Measurements from ENCODE around the gene SUPT20HL1.
"Not testable (repeated sequence)": the region's sequence is repeated elsewhere in the genome, so short reads cannot be mapped to it uniquely, and the experiment has no call there.

The SUPT20HL1 gene

DNA sequence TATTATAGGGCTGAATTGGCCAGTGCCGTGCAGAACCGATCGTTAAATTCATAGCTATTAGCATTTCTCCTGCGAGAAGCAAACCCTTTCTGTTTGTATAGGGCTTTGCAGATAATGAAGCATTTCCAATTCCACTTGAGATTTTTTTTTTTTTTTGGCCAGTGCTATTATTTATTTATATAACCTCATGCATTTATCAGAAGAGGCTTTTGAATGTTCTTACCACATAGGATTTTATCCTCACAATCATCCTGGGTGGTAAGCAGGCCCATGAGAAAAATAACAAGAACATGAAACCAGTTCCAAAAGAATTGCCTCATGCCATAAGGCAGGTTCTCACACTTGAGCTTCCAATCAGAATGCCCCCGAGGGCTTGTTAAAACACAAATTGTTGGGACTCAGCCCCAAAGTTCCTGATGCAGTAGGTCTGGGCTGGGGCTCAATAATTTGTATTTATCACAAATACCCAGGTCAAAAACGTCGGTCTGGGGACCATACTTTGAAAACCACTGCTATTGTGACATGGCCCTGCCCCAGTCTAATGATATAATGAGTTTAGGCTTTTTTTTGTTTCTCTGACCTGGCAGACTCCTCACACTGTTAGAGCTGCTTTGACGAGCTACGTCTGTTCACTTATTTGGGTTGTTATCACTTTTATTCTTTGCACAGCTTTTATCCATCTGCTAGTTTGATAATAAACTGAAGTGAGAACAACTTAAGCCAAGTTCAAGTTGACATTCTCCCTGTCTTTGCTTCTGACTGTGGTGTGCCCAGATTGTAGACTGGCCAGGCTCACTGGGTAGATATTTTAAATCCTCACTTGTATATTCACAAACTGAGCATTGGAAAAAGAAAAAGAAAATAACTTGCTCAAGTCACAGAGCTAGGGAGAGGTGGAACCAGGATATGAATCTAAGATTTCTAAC lies 20.1 kb downstream of the SUPT20HL1 start:
- H3K27me3 ChIP-seq, result peaks cover 0 to 15% (median 0%) of the 10 kb centered on the region in 11 experiments; a peak in 5 of 22 replicates
- H3K4me1 ChIP-seq, result no peaks in the 10 kb centered on the region; a peak in 2 of 20 replicates
- H3K9ac ChIP-seq, result no peak overlapping the region

DNA sequence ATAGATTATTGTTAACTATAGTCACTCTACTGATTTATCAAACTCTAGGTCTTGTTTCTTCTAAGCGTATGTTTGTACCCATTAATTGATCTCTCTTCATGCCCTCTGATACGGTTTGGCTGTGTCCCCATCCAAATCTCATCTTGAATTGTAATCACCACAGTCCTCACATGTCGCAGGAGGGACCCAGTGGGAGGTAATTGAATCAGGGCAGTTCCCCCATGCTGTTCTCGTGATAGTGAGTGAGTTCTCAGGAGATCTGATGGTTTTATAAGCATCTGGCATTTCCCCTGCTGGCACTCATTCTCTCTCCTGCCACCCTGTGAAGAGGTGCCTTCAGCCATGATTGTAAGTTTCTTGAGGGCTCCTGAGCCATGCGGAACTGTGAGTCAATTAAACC lies 21.9 kb downstream of the SUPT20HL1 start:
- H3K4me1 ChIP-seq, H3K27ac ChIP-seq, H4K20me1 ChIP-seq, H3K9ac ChIP-seq, H3K4me2 ChIP-seq, H3K36me3 ChIP-seq, H3K4me3 ChIP-seq: not testable (repeated sequence)
- Histone ChIP-seq H3K27me3 (peaks cover 0 to 12% (median 0%) of the 10 kb centered on the region in 11 experiments; a peak in 5 of 22 replicates), H3K9me3 (replicated peaks in 1 of 11) (peaks cover 0 to 11% (median 0%) of the 10 kb centered on the region in 11 experiments; a peak in 4 of 22 replicates)

More for the DNA sequence above, 20.1 kb downstream of the SUPT20HL1 start:
- H3K9me3 ChIP-seq (replicated peaks in 1 of 11), result 0 out of 22 replicates have a peak, but pooled peaks cover 0 to 4% (median 0%) of the 10 kb centered on the region in 11 experiments
- no peak overlapping the region for H3K4me2 ChIP-seq
- H3K4me3 ChIP-seq, result no peak overlapping the region
- TF ChIP-seq Cebpa-rat (IDR thresholded peaks at IDR 0.05), result no peak
- no peaks in the 10 kb centered on the region for H3K36me3 ChIP-seq
- H3K27ac ChIP-seq, result no peak overlapping the region
- no peaks in the 10 kb centered on the region; a peak in 1 of 22 replicates for H4K20me1 ChIP-seq

DNA sequence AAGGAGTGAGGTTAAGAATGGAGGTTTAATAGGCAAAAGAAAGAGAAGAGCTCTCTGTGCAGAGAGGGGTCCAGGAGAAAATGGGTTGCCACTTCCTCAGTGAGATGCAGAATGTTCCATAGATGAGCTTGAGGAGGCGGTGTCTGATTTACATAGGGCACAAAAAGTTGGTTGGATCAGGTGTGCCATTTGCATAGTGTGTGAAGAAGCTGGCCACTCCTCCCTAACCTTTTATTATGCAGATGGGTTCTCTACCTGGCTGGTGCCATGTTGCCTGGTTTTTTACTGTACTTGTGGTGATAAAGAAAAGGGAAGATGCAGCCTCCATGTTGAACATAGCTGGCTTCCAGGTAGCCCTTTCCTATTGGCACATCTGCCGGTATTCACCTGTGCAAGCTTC lies 27.3 kb downstream of the SUPT20HL1 start:
- Histone ChIP-seq H3K4me2 (no peak overlapping the region), H3K27ac (no peak overlapping the region), H3K36me3 (no peaks in the 10 kb centered on the region), H4K20me1 (no peaks in the 10 kb centered on the region), H3K9me3 (replicated peaks in 1 of 11) (peaks cover 0 to 11% (median 0%) of the 10 kb centered on the region in 11 experiments; a peak in 4 of 22 replicates), H3K27me3 (peaks cover 0 to 19% (median 0%) of the 10 kb centered on the region in 11 experiments; a peak in 6 of 22 replicates), H3K4me3 (no peak overlapping the region), H3K4me1 (no peaks in the 10 kb centered on the region; a peak in 2 of 20 replicates), H3K9ac (no peak overlapping the region)
- no peak for TF ChIP-seq Cebpa-rat (IDR thresholded peaks at IDR 0.05)

DNA sequence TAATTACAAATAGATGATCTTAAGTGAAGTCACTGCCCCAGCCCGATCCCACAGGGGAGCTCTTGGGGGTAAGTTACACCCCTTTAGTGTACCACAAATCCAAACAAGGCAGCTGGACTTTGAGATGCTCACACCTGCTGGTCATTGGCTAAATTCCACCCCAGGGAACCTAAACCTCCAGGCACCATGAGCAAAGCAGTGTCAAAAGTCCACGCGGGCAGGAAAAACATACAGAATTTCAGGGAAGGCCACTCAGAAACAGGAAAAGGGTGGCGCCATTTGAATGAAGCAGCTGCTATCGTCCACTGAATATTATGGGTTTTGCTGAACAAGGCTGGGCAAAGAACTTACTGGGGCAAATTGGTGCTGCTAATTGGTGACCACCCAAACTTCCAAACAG lies 30.9 kb downstream of the SUPT20HL1 start:
- Histone ChIP-seq H3K9me3 (replicated peaks in 1 of 11) (peaks cover 0 to under 1% (median 0%) of the 10 kb centered on the region in 11 experiments; a peak in 1 of 22 replicates), H3K27me3 (peaks cover 0 to 34% (median 5%) of the 10 kb centered on the region in 11 experiments; a peak in 10 of 22 replicates), H3K4me1 (peaks cover 0 to 6% (median 0%) of the 10 kb centered on the region in 10 experiments; a peak in 2 of 20 replicates), H3K4me2 (no peak overlapping the region), H3K36me3 (no peaks in the 10 kb centered on the region), H3K27ac (no peak overlapping the region), H4K20me1 (no peaks in the 10 kb centered on the region), H3K9ac (no peak overlapping the region), H3K4me3 (no peak overlapping the region)
- no peak for TF ChIP-seq Cebpa-rat (IDR thresholded peaks at IDR 0.05)

DNA sequence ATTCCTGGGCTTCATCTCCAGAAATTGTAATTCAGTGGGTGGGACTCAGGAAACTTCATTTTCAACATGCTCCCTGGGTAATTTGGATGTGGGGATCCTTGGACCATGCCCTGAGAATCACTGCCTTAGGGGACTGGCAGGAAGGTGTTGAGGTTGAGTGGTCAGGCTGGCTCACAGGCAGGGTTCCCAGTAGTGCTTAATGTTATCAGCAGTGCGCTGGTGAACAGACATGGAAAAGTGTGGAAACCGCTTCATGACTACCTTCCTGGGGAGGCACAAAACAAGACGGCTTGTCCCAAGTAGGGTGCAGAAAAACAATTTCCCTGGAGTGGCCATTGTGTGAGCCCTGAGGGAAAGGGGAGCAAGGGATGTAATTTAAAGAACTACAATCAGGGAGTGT lies 31.4 kb downstream of the SUPT20HL1 start:
- TF ChIP-seq Cebpa-rat (IDR thresholded peaks at IDR 0.05), result no peak

DNA sequence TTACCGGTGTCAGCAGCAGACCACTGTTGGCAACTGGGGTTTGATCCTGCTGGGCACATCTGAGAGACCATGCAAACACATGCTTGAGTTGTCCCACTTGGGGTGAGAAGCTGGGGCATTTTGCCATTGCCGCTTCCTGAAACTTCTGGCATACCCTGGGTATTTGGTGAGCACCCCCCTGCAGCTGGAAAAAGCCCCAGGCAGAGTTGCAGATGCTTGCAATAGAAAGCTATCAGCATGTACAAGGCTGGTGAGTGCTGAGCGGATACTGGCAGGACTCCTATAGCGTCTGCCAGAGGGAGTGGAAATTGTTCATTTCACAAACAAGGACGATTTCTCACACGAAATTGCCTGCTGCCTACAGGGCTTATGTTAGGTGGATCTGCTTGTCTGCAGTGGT lies 32.3 kb downstream of the SUPT20HL1 start:
- no peak overlapping the region for H3K4me3 ChIP-seq
- peaks cover 0 to 8% (median 0%) of the 10 kb centered on the region in 10 experiments; a peak in 2 of 20 replicates for H3K4me1 ChIP-seq
- no peaks in the 10 kb centered on the region for H3K36me3 ChIP-seq
- H3K27ac ChIP-seq, result no peak overlapping the region
- no peak overlapping the region for H3K4me2 ChIP-seq
- no peaks in the 10 kb centered on the region for H4K20me1 ChIP-seq
- H3K9ac ChIP-seq, result no peak overlapping the region
- TF ChIP-seq Cebpa-rat (IDR thresholded peaks at IDR 0.05), result no peak
- no peaks in the 10 kb centered on the region for H3K9me3 ChIP-seq (replicated peaks in 1 of 11)
- H3K27me3 ChIP-seq, result peaks cover 0 to 29% (median 5%) of the 10 kb centered on the region in 11 experiments; a peak in 10 of 22 replicates

More for the DNA sequence above, 31.4 kb downstream of the SUPT20HL1 start:
- H3K4me2 ChIP-seq, result no peak overlapping the region
- no peak overlapping the region for H3K9ac ChIP-seq
- no peak overlapping the region for H3K4me3 ChIP-seq
- peaks cover 0 to 34% (median 5%) of the 10 kb centered on the region in 11 experiments; a peak in 10 of 22 replicates for H3K27me3 ChIP-seq
- H3K9me3 ChIP-seq (replicated peaks in 1 of 11), result no peaks in the 10 kb centered on the region
- no peaks in the 10 kb centered on the region for H4K20me1 ChIP-seq
- H3K4me1 ChIP-seq, result peaks cover 0 to 8% (median 0%) of the 10 kb centered on the region in 10 experiments; a peak in 2 of 20 replicates
- no peak overlapping the region for H3K27ac ChIP-seq
- no peaks in the 10 kb centered on the region for H3K36me3 ChIP-seq

DNA sequence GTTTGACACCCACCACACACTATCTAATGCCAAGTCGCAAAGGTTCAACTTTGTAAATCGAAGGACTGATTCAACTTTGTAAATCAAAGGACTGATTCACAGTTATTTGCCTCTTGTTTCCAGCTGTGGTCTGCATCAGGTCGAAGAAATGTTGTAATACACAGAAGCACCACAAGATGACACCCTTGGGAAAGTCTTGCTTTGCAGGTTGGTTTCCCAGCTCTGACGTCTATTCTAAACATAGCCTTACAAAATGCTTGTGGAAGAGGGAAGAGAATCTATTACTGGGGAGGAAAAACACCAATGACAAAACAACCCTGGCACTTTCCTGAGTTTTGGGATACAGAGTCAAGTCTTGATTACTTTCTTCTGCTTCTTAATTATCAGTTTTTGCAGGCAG lies 35.3 kb downstream of the SUPT20HL1 start:
- H3K9ac ChIP-seq, result no peak overlapping the region
- H4K20me1 ChIP-seq, result no peaks in the 10 kb centered on the region
- H3K4me3 ChIP-seq, result no peak overlapping the region
- no peaks in the 10 kb centered on the region for H3K36me3 ChIP-seq
- no peak overlapping the region for H3K27ac ChIP-seq
- no peak for TF ChIP-seq Cebpa-rat (IDR thresholded peaks at IDR 0.05)
- H3K4me2 ChIP-seq, result peak overlapping the region in 2 of 11 experiments; percentile 38 to 45; a peak in 4 of 22 replicates
- H3K4me1 ChIP-seq, result peaks cover 0 to 16% (median 0%) of the 10 kb centered on the region in 10 experiments; a peak in 2 of 20 replicates
- H3K27me3 ChIP-seq, result peaks cover 0 to 17% (median 5%) of the 10 kb centered on the region in 11 experiments; a peak in 10 of 22 replicates
- no peaks in the 10 kb centered on the region for H3K9me3 ChIP-seq (replicated peaks in 1 of 11)

DNA sequence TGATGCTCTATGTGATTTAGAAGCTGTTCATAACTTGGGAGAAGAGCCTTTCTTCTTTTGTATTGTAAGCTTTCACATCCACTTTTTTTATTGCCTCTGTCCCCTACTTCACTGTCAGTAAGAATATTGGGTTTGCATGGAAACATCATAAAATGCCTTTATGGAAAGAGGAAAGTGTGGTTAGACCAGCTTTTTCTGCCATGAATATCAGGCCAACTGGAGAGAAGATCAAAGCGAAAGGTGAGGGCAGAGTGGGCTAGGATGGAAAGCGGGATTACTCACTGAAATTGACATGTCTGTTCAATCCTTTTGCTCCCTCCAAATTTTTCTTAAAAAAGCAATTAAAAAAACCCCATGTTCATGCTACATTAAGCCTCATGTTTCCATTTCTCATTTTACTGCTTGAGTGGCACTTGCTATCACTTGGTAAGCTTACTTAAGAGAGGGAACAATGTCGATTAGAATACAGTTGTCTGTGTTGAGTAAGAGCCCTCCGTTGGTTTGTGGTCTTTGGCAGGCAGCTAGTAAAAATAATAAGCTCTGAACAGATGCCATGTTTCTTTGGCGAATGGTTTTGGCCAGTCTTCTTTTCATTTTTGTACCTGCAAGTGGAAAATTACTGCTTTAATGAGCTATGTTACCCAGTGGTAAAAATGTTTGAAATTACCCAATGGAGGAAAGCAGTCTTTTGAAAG lies 35.9 kb downstream of the SUPT20HL1 start:
- no peak overlapping the region for H3K4me3 ChIP-seq
- H3K4me2 ChIP-seq, result peak overlapping the region in 2 of 11 experiments; percentile 38 to 45; a peak in 4 of 22 replicates
- no peak overlapping the region for H3K27ac ChIP-seq
- H3K9me3 ChIP-seq (replicated peaks in 1 of 11), result no peaks in the 10 kb centered on the region
- H3K36me3 ChIP-seq, result no peaks in the 10 kb centered on the region
- H3K9ac ChIP-seq, result no peak overlapping the region
- H3K4me1 ChIP-seq, result peaks cover 0 to 16% (median 0%) of the 10 kb centered on the region in 10 experiments; a peak in 2 of 20 replicates
- TF ChIP-seq Cebpa-rat (IDR thresholded peaks at IDR 0.05), result no peak
- no peaks in the 10 kb centered on the region for H4K20me1 ChIP-seq
- peaks cover 0 to 17% (median 5%) of the 10 kb centered on the region in 11 experiments; a peak in 10 of 22 replicates for H3K27me3 ChIP-seq

DNA sequence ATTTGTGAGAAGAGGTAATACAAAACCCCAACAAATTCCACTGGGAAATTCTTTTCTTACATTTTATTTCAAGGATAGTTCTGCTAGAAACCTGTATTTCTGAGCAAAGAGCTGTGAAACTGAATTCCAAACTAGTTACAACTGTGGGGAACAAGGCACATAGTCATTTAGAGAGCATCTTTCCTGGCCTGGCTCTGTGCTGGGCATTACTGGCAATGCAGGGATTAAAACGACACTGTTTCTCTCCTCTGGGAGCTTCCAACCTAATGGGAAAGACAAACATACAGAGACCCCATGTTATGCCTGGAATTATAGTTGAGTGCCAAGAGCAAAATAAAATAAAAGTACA lies 36.5 kb downstream of the SUPT20HL1 start:
- H3K4me1 ChIP-seq, result peaks cover 0 to 16% (median 0%) of the 10 kb centered on the region in 10 experiments; a peak in 2 of 20 replicates
- no peak overlapping the region for H3K27ac ChIP-seq
- no peaks in the 10 kb centered on the region for H4K20me1 ChIP-seq
- no peaks in the 10 kb centered on the region for H3K36me3 ChIP-seq
- no peak overlapping the region for H3K9ac ChIP-seq
- H3K4me3 ChIP-seq, result no peak overlapping the region
- no peaks in the 10 kb centered on the region for H3K9me3 ChIP-seq (replicated peaks in 1 of 11)
- H3K4me2 ChIP-seq, result no peak overlapping the region
- H3K27me3 ChIP-seq, result peaks cover 0 to 17% (median 5%) of the 10 kb centered on the region in 11 experiments; a peak in 10 of 22 replicates
- no peak for TF ChIP-seq Cebpa-rat (IDR thresholded peaks at IDR 0.05)

Data from BLaER1 treated with 17β-estradiol and CSF1 and Interleukin-3, amounts not matched to agents 10 nM and 100 nM (cell line).